ENCODE data around the gene MORN4.

The MORN4 gene

GRCh38 chr10:97571622-97572021, 61.7 kb downstream of the MORN4 start:
- Histone ChIP-seq H3K4me2 (ENCODE audit: low read length) (no peak overlapping the region), H3K4me3 (ENCODE audit: low read length) (no peak overlapping the region), H3K79me2 (ENCODE audit: control insufficient read depth, low read length) (no peaks in the 10 kb centered on the region), H4K20me1 (ENCODE audit: control insufficient read depth, insufficient read depth, low read depth, low read length) (no peaks in the 10 kb centered on the region), H3K27me3 (ENCODE audit: control insufficient read depth, low read length) (0 out of 2 replicates have a peak, but pooled peaks cover 4% of the 10 kb centered on the region), H3K4me1 (ENCODE audit: control insufficient read depth, low read length) (no peaks in the 10 kb centered on the region), H3K9me3 (ENCODE audit: control insufficient read depth, insufficient read depth, low read length) (no peaks in the 10 kb centered on the region), H3K36me3 (ENCODE audit: control insufficient read depth, low read length) (no peaks in the 10 kb centered on the region), H3K27ac (ENCODE audit: low read depth, low read length) (no peak overlapping the region), H3F3A (ENCODE audit: control insufficient read depth, insufficient read depth) (no peaks in the 10 kb centered on the region), H3K9me2 (replicated peaks; ENCODE audit: control insufficient read depth, low read length) (no peaks in the 10 kb centered on the region)
- no peak for TF ChIP-seq CTCF (IDR thresholded peaks at IDR 0.05; ENCODE audit: low read depth, low read length, poor library complexity, severe bottlenecking)
- no peak for TF ChIP-seq EZH2phosphoT487 (IDR thresholded peaks at IDR 0.05; ENCODE audit: borderline replicate concordance, low read length)

- Histone ChIP-seq H3K4me3 (ENCODE audit: low read length) (no peak overlapping the region), H3K79me2 (ENCODE audit: control insufficient read depth, low read length) (no peaks in the 10 kb centered on the region), H3K9me2 (replicated peaks; ENCODE audit: control insufficient read depth, low read length) (no peaks in the 10 kb centered on the region), H3K9me3 (ENCODE audit: control insufficient read depth, insufficient read depth, low read length) (no peaks in the 10 kb centered on the region), H3F3A (ENCODE audit: control insufficient read depth, insufficient read depth) (no peaks in the 10 kb centered on the region), H3K27me3 (ENCODE audit: control insufficient read depth, low read length) (no peaks in the 10 kb centered on the region), H3K4me2 (ENCODE audit: low read length) (no peak overlapping the region), H4K20me1 (ENCODE audit: control insufficient read depth, insufficient read depth, low read depth, low read length) (no peaks in the 10 kb centered on the region), H3K36me3 (ENCODE audit: control insufficient read depth, low read length) (no peaks in the 10 kb centered on the region), H3K4me1 (ENCODE audit: control insufficient read depth, low read length) (no peaks in the 10 kb centered on the region), H3K27ac (ENCODE audit: low read depth, low read length) (no peak overlapping the region)
- TF ChIP-seq EZH2phosphoT487 (IDR thresholded peaks at IDR 0.05; ENCODE audit: borderline replicate concordance, low read length) = no peak
- no peak for TF ChIP-seq CTCF (IDR thresholded peaks at IDR 0.05; ENCODE audit: low read depth, low read length, poor library complexity, severe bottlenecking)
These were observed 62.4 kb downstream of the MORN4 start for GRCh38 chr10:97570789-97571471.

GRCh38 chr10:97570146-97570788, 63.0 kb downstream of the MORN4 start:
- Histone ChIP-seq H3K27ac (ENCODE audit: low read depth, low read length) (no peak overlapping the region), H4K20me1 (ENCODE audit: control insufficient read depth, insufficient read depth, low read depth, low read length) (no peaks in the 10 kb centered on the region), H3K79me2 (ENCODE audit: control insufficient read depth, low read length) (no peaks in the 10 kb centered on the region), H3K9me3 (ENCODE audit: control insufficient read depth, insufficient read depth, low read length) (no peaks in the 10 kb centered on the region), H3K4me2 (ENCODE audit: low read length) (no peak overlapping the region), H3K4me3 (ENCODE audit: low read length) (no peak overlapping the region), H3K36me3 (ENCODE audit: control insufficient read depth, low read length) (no peaks in the 10 kb centered on the region), H3K27me3 (ENCODE audit: control insufficient read depth, low read length) (no peaks in the 10 kb centered on the region), H3F3A (ENCODE audit: control insufficient read depth, insufficient read depth) (no peaks in the 10 kb centered on the region), H3K9me2 (replicated peaks; ENCODE audit: control insufficient read depth, low read length) (no peaks in the 10 kb centered on the region), H3K4me1 (ENCODE audit: control insufficient read depth, low read length) (no peaks in the 10 kb centered on the region)
- TF ChIP-seq CTCF (IDR thresholded peaks at IDR 0.05; ENCODE audit: low read depth, low read length, poor library complexity, severe bottlenecking) = no peak
